SK-N-SH treated with all-trans-retinoic acid at 6 μM for 48 hours (cell line): ENCODE data around the gene UBE2R2.
"Not testable (repeated sequence)": the region's sequence is repeated elsewhere in the genome, so short reads cannot be mapped to it uniquely, and the experiment has no call there.

Experiments
- ATAC-seq: fragments of 200-7000 bp; cut with Tn5 transposase; 3 replicates; pipeline ENCODE4 v1.9.1; 2020; ENCODE audit warnings: mild to moderate bottlenecking, moderate library complexity
- ARNTL ChIP-seq: fragments of 450-650 bp; formaldehyde crosslinking; IDR thresholded peaks from 2 replicates; pipeline ENCODE4 v1.5.0; 2020; ENCODE audit warnings: low read depth, mild to moderate bottlenecking, moderate library complexity, borderline replicate concordance
- CSDC2 ChIP-seq: fragments of 250-450 bp; sonication (Bioruptor Pico); IDR thresholded peaks from 2 replicates; pipeline ENCODE4 v1.5.0; 2020; ENCODE audit warnings: mild to moderate bottlenecking, moderate library complexity
- ESRRG ChIP-seq: fragments of 250-450 bp; sonication (Bioruptor Pico); IDR thresholded peaks from 2 replicates; pipeline ENCODE4 v1.6.1; 2021; ENCODE audit warnings: mild to moderate bottlenecking
- GLIS3 ChIP-seq: fragments of 250-450 bp; sonication (Bioruptor Pico); IDR thresholded peaks from 2 replicates; pipeline ENCODE4 v1.5.0; 2020; ENCODE audit warnings: mild to moderate bottlenecking, moderate library complexity
- ISL1 ChIP-seq: fragments of 250-450 bp; sonication (Bioruptor Pico); IDR thresholded peaks from 2 replicates; pipeline ENCODE4 v2.1.2; 2022; ENCODE audit warnings: mild to moderate bottlenecking, moderate library complexity
- OSR1 ChIP-seq: fragments of 250-450 bp; sonication (Bioruptor Pico); IDR thresholded peaks from 2 replicates; pipeline ENCODE4 v1.8.0; 2022; ENCODE audit warnings: moderate library complexity, mild to moderate bottlenecking, inconsistent platforms
- PATZ1 ChIP-seq: fragments of 250-450 bp; sonication (Bioruptor Pico); IDR thresholded peaks from 2 replicates; pipeline ENCODE4 v1.8.0; 2020; ENCODE audit warnings: mild to moderate bottlenecking, moderate library complexity, borderline replicate concordance
- PPARA ChIP-seq: fragments of 250-450 bp; sonication (Bioruptor Pico); IDR thresholded peaks from 2 replicates; pipeline ENCODE4 v1.5.0; 2020; ENCODE audit warnings: mild to moderate bottlenecking, borderline replicate concordance
- SNAI2 ChIP-seq: fragments of 250-450 bp; sonication (Bioruptor Pico); IDR thresholded peaks from 2 replicates; pipeline ENCODE4 v1.5.0; 2020; ENCODE audit warnings: mild to moderate bottlenecking, moderate library complexity
- TCF4 ChIP-seq: fragments of 250-450 bp; sonication (Bioruptor Pico); IDR thresholded peaks from 2 replicates; pipeline ENCODE4 v1.8.0; 2021; ENCODE audit warnings: mild to moderate bottlenecking, moderate library complexity, borderline replicate concordance
- ZFP3 ChIP-seq: fragments of 250-450 bp; sonication (Bioruptor Pico); IDR thresholded peaks from 2 replicates; pipeline ENCODE4 v1.5.0; 2020; ENCODE audit warnings: mild to moderate bottlenecking, moderate library complexity
- ZFP30 ChIP-seq: fragments of 450-650 bp; formaldehyde crosslinking; IDR thresholded peaks from 2 replicates; pipeline ENCODE4 v1.5.0; 2022; ENCODE audit warnings: mild to moderate bottlenecking, moderate library complexity
- ZNF70 ChIP-seq: fragments of 450-650 bp; formaldehyde crosslinking; IDR thresholded peaks from 2 replicates; pipeline ENCODE4 v1.5.0; 2020; ENCODE audit warnings: mild to moderate bottlenecking, moderate library complexity
- TF ChIP-seq, protein P1 (sequence below): fragments of 250-450 bp; sonication (Bioruptor Pico); IDR thresholded peaks from 2 replicates; pipeline ENCODE4 v1.5.0; 2020; ENCODE audit warnings: mild to moderate bottlenecking, moderate library complexity
- TF ChIP-seq, protein P2 (sequence below): fragments of 250-450 bp; sonication (Bioruptor Pico); IDR thresholded peaks from 2 replicates; pipeline ENCODE4 v1.5.1; 2020; ENCODE audit warnings: low read depth, mild to moderate bottlenecking, moderate library complexity

Gene UBE2R2

GRCh38 chr9:33851301-33851700, 34.3 kb downstream of the UBE2R2 start:
- ATAC-seq, result peak; percentile 39
- TF ChIP-seq CSDC2 (CRISPR knock-in tag) (no peak), PATZ1 (CRISPR knock-in tag) (no peak), PPARA (CRISPR knock-in tag) (no peak), ZNF70 (CRISPR knock-in tag) (no peak), ISL1 (CRISPR knock-in tag) (no peak), ESRRG (CRISPR knock-in tag) (no peak), ZFP3 (CRISPR knock-in tag) (no peak)

- peak; percentile 75 for ATAC-seq
- no peak for TF ChIP-seq ARNTL
Measured at GRCh38 chr9:33852216-33852826, 35.4 kb downstream of the UBE2R2 start.

DNA sequence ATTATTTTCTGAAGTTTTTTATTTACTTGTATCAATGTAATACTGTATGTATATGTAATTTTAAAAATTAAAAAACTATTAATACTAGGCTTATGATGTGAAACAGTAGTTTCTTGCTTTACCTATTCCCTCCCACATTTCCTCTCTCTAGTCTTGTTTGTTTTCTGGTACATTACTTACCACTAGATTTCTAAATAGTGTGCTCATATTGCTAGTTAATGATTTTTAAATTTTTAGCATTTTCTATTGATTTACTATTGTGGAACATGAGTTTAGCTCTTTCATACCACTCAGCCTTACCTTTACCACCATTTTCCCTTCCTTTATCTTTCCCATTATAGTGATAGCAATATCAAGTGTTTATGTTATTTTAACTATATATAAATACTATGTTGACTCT, 39.3 kb downstream of the UBE2R2 start:
- TF ChIP-seq TCF4 (CRISPR knock-in tag) (no peak), SNAI2 (CRISPR knock-in tag) (no peak), ARNTL (no peak), GLIS3 (no peak), CSDC2 (CRISPR knock-in tag) (no peak), OSR1 (CRISPR knock-in tag) (no peak)
- TF ChIP-seq, protein P1, sequence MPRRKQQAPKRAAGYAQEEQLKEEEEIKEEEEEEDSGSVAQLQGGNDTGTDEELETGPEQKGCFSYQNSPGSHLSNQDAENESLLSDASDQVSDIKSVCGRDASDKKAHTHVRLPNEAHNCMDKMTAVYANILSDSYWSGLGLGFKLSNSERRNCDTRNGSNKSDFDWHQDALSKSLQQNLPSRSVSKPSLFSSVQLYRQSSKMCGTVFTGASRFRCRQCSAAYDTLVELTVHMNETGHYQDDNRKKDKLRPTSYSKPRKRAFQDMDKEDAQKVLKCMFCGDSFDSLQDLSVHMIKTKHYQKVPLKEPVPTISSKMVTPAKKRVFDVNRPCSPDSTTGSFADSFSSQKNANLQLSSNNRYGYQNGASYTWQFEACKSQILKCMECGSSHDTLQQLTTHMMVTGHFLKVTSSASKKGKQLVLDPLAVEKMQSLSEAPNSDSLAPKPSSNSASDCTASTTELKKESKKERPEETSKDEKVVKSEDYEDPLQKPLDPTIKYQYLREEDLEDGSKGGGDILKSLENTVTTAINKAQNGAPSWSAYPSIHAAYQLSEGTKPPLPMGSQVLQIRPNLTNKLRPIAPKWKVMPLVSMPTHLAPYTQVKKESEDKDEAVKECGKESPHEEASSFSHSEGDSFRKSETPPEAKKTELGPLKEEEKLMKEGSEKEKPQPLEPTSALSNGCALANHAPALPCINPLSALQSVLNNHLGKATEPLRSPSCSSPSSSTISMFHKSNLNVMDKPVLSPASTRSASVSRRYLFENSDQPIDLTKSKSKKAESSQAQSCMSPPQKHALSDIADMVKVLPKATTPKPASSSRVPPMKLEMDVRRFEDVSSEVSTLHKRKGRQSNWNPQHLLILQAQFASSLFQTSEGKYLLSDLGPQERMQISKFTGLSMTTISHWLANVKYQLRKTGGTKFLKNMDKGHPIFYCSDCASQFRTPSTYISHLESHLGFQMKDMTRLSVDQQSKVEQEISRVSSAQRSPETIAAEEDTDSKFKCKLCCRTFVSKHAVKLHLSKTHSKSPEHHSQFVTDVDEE, result no peak
- TF ChIP-seq, protein P2, sequence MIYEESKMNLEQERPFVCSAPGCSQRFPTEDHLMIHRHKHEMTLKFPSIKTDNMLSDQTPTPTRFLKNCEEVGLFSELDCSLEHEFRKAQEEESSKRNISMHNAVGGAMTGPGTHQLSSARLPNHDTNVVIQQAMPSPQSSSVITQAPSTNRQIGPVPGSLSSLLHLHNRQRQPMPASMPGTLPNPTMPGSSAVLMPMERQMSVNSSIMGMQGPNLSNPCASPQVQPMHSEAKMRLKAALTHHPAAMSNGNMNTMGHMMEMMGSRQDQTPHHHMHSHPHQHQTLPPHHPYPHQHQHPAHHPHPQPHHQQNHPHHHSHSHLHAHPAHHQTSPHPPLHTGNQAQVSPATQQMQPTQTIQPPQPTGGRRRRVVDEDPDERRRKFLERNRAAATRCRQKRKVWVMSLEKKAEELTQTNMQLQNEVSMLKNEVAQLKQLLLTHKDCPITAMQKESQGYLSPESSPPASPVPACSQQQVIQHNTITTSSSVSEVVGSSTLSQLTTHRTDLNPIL (CRISPR knock-in tag), result no peak
- no peak for ATAC-seq

DNA sequence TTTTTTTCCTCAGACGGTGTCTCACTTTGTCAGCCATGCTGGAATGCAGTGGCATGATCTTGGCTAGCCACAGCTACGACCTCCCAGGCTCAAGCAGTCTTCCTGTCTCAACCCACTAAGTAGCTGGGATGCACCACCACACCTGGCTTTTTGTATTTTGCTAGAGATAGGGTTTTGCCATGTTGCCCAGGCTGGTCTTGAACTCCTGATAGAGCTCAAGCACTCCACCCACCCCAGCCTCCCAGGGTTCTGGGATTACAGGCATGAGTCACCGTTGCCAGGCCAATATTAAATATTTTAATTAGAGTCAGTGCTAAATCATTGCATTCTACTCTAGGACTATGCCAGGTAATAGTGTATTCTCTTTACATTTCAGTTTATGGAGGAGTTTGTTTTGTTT, 41.5 kb downstream of the UBE2R2 start:
- peak; percentile 64 for ATAC-seq
- TF ChIP-seq ZFP3 (CRISPR knock-in tag), result no peak

- ATAC-seq, result peak; percentile 69
- TF ChIP-seq ZFP30 (CRISPR knock-in tag) (no peak), ZFP3 (CRISPR knock-in tag) (no peak), ZNF70 (CRISPR knock-in tag) (no peak)
Measured at GRCh38 chr9:33860200-33860871, 43.4 kb downstream of the UBE2R2 start.

DNA sequence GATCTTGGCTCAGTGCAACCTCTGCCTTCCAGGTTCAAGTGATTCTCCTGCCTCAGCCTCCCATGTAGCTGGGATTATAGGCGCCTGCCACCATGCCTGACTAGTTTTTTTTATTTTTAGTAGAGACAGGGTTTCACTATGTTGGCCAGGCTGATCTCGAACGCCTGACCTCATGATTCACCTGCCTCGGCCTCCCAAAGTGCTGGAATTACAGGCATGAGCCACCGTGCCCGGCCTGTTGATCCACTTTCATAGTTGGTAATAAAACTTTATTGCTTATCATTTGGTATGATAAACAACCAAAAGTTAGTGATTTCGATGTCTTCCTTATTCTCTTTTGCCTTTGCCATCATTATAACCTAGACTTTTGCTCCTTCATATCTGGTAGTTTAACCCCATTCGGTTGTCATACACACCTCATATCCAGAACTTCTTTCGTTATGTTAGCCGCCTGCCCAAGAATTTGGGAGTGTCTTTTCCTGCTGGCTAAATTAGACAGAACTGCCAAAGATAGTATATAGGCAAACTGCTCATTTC, 45.0 kb downstream of the UBE2R2 start:
- TF ChIP-seq PPARA (CRISPR knock-in tag), result no peak
- TF ChIP-seq ARNTL, result no peak
- no peak for ATAC-seq

DNA sequence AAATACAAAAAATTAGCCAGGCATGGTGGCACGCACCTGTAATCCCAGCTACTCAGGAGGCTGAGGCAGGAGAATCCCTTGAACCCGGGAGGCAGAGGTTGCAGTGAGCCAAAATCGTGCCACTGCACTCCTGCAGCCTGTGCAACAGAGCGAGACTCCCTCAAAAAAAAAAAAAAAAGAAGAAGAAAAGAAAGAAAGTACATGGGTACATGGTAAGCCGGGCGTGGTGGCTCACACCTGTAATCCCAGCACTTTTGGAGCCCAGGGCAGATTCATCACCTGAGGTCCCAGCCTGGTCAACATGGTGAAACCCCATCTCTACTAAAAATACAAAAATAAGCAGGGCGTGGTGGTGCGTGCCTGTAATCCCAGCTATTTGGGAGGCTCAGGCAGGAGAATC, 46.1 kb downstream of the UBE2R2 start:
- not testable (repeated sequence) for ATAC-seq
